TTC549 (cell line): ENCODE data around the gene NT5E.
"Not testable (repeated sequence)": the region's sequence is repeated elsewhere in the genome, so short reads cannot be mapped to it uniquely, and the experiment has no call there.

Experiments
- FAIRE-seq: peaks from 2 replicates; lab custom pipeline; 2012; peaks lifted over from hg19 to GRCh38; lab: Jason Lieb, UNC

Gene NT5E

DNA sequence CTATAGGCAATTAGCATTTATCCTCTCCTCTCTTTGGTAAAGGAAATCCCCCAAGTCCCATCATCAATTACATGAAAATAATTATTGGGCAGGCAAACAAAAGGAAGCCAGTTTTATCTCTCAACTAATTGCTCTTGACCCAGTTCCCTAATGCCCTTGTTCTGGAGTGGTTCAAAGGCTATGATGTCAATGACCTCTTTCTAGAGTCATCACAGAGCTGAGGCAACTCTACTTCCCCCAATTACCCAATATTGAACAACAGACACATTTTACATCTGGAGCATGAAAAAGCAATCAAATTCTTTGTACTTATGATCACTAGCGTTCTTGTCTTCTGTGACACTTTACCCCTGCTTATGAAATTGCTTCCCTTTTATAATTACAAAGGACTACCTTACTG, 43.5 kb downstream of the NT5E start:
- FAIRE-seq, result no peak

GRCh38 chr6:85494547-85495536, 45.0 kb downstream of the NT5E start:
- no peak for FAIRE-seq

DNA sequence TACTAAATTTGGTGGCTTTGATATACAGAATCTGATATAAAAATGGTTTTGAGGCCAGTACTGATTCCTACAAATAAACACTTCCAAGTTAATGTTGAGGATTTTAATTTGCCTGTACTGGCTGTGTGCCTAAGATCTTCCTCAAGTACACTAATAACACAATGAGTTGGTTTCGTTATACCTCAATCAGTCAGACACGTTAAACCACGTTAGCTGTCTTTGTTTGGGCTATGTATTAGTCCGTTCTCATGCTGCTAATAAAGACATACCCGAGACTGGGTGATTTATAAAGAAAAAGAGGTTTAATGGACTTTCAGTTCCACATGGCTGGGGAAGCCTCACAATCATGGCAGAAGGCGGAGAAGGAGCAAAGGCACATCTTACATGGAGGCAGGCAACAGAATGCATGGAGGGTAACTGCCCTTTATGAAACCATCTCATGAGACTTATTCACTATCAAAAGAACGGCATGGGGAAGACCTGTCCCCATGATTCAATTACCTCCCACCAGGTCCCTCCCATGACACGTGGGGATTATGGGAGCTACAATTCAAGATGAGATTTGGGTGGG, 46.2 kb downstream of the NT5E start:
- FAIRE-seq, result no peak

- no peak for FAIRE-seq
These were observed 47.0 kb downstream of the NT5E start for GRCh38 chr6:85496856-85497255.

GRCh38 chr6:85498596-85499258, 48.8 kb downstream of the NT5E start:
- no peak for FAIRE-seq

GRCh38 chr6:85506441-85507093, 56.7 kb downstream of the NT5E start:
- no peak for FAIRE-seq

- no peak for FAIRE-seq
These were observed 66.3 kb downstream of the NT5E start for GRCh38 chr6:85516168-85516567.

DNA sequence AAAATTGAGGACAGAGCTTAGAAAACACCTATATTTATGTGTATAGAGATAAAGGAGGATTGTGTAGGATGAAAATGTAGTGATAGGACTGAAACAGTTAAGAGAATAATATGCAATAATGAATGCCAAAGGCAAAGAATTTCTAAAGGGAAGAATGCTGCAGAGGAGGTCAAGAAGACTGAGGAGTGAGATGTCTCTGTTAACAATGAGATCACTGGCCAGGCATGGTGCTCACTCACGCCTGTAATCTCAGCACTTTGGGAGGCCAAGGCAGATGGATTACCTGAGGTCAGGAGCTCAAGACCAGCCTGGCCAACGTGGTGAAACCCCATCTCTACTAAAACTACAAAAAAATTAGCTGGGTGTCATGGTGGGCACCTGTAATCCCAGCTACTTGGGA, 74.4 kb downstream of the NT5E start:
- not testable (repeated sequence) for FAIRE-seq

DNA sequence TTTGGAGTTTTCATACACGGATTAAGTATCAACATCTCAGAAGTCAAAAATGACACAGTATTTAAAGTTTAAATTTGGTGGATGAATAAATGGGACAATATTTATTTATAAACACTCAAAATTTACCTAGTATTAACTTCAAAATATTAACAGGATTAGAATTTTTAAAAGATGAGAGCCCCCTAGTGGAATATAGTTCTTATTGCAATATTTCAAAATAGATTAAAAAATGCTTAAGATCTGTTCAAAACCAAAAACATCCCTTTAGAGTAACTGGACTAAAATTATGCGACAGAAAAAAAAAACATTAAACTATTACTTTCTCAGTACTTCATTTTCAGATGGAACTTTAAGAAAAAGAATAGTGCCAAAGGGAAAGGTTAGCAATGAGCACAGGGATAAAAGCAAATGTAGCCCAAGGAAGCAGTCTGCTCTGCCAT, 87.2 kb downstream of the NT5E start:
- peak; percentile 87 for FAIRE-seq

DNA sequence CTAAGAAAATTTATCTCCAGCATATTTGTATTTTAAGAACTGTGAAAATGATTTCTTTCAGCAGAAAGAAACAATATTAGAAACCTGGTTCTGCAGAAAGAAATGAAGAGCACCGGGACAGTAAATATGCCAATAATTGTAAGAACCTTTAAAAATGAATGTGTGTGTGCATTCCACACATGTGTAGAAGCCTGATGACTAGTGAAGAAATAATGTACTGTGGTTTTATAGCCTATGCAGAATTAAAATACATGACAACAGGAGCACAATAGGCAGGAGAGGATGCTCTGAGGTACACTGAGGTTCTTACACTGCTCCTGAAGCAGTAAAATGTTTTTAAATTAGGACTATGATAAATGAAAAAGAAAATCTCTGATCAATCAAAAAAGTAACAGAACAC, 94.9 kb downstream of the NT5E start:
- no peak for FAIRE-seq
